SU-DHL-6 (cell line): ENCODE data around the gene BSND.

Source experiments
- CTCF ChIP-seq: fragments of 200-600 bp; sonication (generic); IDR thresholded peaks from one replicate; pipeline ENCODE4 v1.5.1; 2017; ENCODE audit warnings: antibody characterized with exemption, mild to moderate bottlenecking, low read length, moderate library complexity; ENCODE audit not compliant: insufficient read depth, poor library complexity, severe bottlenecking
- EZH2phosphoT487 ChIP-seq: fragments of 200-600 bp; sonication (generic), shearing (Covaris generic); conservative IDR thresholded peaks from 2 replicates; pipeline ENCODE4 v1.6.1; 2018; ENCODE audit warnings: mild to moderate bottlenecking, antibody characterized with exemption, low read length, moderate library complexity, mixed read lengths

GRCh38 chr1:55038974-55039341, 40.2 kb downstream of the BSND start:
- TF ChIP-seq CTCF (no peak), EZH2phosphoT487 (no peak)
